RPMI8226 (cell line): ENCODE results near the gene ECI2.
A peak's percentile ranks its signal among the peaks of the same experiment; 100 is the strongest.
"Not testable (repeated sequence)": the region's sequence is repeated elsewhere in the genome, so short reads cannot be mapped to it uniquely, and the experiment has no call there.

ENCODE experiments used
- DNase-seq: peaks from one replicate; pipeline ENCODE4 v3.0.0-alpha.2; 2015

Gene ECI2

GRCh38 chr6:4136354-4136831 lies 1.0 kb upstream of the ECI2 start:
- no peak for DNase-seq

GRCh38 chr6:4135665-4136353 lies 434 bp upstream of the ECI2 start:
- DNase-seq, result peak; percentile 93

DNA sequence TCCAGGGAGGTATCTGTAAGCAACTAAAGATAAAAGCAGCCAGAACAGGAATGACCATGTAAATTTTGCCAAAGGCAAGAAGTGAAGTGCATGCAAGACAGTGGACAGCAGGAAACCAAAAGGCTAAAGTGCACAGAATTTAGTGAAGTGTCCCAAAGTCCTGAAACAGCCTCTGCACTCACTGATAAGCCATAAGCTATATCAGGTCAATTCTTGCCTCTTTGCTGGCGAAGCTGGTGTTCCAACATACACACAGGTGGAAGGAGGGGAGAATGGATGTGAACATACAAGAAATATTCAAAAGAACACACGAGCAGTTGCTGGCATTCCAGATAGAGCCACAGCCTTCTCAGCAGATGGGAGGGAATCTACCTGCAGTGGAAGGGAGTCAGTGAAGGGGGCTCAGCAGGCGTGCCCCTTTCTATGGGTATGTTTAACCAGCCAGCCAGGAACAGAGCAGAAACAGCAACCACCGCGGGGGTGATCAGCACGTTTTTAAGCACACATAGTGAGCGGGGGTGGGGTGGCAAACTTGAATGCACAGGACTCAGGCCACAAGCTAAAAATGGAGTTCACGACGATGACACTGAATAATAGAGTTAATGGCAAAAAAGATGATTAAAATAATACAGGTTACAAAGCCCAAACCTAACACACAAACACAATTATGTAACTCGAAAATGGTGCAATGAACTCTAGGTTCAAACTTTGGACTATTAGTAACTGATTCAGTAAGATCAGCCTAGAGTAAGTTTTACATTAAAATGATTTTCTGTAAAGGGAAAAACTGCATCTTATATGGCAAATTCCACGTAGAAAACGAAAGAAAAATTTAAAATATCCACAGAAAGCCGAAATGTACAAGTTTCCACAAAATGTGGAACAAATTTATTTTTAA lies 1.2 kb downstream of the ECI2 start:
- DNase-seq, result peak; percentile 37

- no peak for DNase-seq
These were observed 4.9 kb downstream of the ECI2 start for GRCh38 chr6:4130357-4130987.

DNA sequence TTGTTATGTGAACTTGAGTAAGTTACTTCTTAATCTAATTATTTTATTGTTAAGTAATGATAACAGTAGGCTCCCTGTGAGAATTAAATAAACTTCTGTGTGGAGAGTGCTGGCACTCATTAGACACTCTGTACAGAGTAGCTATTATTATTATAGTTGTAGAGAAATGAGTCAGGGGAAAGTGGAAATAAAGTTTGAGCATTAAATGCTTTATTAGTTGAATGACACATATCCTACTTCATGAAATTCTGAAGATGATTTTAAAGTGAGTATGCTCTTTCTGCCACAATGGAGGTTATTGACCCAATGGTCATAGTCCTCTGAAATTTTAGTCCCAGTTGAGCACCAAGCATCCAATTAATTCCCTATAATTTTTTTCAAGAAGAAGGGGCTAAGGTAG lies 5.9 kb downstream of the ECI2 start:
- no peak for DNase-seq

DNA sequence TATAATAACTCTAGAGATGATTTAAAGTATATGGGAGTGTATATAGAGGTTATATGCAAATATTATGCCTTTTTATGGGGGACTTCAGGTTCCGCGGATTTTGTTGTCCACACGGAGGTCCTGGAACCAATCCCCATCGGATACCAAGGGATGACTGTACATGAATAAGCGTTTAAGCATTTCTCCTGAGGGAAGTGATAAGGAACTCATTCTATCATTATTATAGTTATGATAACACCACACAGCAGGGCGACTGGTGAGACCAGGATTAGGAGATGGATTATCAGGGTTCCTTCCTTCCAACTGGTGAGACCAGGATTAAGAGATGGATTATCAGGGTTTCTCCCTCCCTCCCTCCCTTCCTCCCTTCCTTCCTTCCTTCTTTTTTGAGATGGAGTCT lies 6.6 kb downstream of the ECI2 start:
- no peak for DNase-seq

GRCh38 chr6:4128072-4128471 lies 7.3 kb downstream of the ECI2 start:
- no peak for DNase-seq

DNA sequence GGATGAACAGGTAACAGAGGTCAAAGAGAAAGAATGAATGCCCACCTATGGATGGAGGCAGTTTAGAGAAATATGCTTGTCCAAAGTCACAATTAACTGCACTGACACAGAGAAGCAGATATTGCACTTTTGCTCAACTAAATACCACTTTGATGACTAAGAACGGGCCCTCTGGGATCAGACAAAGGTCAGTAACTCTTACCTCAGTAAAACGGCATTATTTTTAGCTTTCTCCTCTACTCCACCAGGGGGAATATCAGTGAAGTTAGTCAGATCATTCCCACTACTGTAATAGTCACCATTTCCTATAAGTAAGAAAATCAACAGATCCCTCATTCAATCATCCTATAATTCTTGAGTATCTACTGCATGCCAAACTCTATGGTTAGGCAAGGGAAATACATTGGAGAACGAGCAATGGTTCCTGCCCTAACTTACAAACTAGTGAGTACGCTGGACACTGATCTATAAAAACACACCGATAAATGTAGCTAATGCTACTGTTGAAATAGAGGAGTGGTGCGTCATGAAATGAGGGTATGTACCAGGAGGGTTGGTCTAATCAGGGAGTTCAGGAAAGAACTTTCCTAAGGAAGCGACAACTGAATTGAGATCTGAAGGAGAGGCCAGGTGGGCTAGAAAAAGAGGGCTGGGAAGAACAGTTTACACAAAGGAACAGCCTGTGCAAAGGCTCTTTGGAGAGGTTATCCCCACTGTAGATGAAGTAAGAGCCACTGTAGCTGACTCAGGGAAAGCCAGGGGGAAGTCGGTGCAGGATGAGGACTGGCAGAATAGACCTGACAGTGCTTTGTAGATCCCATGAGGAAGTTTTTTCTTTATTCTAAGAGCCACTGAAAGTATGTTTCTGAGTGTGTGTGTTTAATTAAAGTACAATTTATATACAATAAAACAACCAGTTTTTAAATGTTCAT lies 9.2 kb downstream of the ECI2 start:
- DNase-seq, result no peak

DNA sequence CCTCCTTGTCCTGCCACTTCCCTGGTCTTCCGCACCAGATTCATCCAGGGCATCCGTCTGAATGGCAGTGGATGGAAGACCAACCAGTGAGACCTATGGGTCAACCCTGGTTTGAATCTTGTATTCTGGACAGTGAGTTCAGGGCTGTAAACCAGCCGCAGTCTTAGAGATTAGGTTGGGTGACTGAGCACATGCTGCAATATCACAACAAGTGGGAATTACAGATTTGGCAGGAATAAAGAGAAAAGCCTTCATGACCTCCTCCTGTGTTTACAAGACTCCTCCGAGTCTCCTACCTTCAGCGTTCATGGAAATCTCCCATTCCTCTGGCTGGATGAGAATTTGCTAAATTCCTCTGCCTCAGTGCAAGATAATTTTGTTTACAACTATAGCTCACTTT lies 9.9 kb downstream of the ECI2 start:
- DNase-seq, result no peak

DNA sequence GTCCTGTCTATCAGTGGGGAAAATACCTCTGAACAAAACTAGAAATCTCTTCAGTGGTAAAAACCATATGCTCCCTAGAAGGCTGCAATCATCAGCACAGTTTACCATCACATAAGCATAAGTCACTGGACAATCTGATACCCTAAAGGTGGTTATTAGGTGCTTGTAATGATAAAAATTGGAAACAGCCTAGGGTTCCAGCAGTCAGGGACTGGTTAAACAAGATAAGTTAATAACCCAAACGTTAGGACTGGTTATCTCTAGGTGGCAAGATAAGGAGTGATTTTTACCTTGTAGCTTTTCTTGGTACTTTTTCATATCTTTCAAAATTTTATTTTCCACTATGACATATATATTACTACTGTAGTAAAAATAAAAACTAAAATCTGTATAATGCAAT lies 11.0 kb downstream of the ECI2 start:
- DNase-seq, result no peak

DNA sequence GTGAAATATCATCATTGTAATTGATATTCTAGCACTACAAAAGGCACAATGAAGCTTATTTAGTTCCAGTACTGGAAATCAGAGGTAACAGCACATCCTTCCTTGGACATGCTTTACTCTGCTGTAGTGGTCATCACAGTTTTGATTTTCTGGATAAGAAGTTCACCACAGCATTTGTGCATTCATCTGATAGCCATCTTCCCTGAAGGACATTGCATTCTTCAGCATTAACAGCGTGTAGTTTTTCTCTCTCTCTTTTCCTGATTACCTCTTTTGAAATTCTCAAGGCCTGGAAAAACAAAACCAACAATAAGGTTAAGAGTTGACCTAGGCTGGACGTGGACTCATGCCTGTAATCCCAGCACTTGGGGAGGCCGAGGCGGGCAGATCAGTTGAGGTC lies 19.6 kb downstream of the ECI2 start:
- DNase-seq, result no peak

GRCh38 chr6:4114123-4114522 lies 21.3 kb downstream of the ECI2 start:
- DNase-seq, result no peak

DNA sequence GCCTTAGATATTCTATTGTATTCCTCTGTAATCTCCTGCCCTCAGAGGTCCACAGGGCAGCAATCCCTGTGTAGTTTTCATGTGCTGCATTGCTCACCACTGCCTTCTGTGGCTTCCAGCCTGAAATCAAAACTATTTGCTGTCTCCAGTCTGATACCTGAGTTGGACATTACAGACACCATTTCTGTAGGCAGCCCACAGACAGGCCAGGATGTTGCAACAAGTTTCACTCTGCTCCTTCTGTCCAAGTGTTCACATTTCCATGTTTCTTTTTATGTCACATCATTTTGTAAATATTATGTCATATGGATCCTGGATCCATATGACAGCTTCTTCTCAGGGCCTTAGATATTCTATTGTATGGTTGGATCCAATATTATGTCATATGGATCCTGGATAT lies 21.7 kb downstream of the ECI2 start:
- DNase-seq, result no peak

GRCh38 chr6:4112366-4112765 lies 23.0 kb downstream of the ECI2 start:
- DNase-seq, result no peak

DNA sequence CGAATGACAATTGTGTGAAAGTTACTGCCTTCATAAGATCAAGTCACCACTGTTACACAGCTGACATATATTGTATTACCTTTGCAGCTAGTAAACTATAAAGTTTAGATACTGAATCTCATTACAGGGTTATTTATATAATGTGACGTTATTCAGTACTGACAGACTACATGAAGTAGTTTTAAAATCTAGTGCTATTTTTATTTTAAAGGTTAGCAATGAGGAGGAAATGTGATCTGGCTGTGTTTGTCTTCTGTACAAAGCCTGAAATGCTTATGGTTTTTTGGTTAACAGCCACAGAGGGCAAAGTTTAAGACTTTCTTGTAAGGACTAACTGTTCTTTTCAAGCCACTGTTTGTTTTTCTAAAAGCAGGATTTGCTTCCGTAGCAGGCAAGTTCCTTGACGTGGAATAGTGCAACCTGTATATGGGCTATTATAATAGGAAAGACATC lies 26.0 kb downstream of the ECI2 start:
- DNase-seq, result not testable (repeated sequence)

GRCh38 chr6:4108561-4109093 lies 26.7 kb downstream of the ECI2 start:
- DNase-seq, result no peak

- no peak for DNase-seq
These were observed 27.5 kb downstream of the ECI2 start for GRCh38 chr6:4107873-4108272.

DNA sequence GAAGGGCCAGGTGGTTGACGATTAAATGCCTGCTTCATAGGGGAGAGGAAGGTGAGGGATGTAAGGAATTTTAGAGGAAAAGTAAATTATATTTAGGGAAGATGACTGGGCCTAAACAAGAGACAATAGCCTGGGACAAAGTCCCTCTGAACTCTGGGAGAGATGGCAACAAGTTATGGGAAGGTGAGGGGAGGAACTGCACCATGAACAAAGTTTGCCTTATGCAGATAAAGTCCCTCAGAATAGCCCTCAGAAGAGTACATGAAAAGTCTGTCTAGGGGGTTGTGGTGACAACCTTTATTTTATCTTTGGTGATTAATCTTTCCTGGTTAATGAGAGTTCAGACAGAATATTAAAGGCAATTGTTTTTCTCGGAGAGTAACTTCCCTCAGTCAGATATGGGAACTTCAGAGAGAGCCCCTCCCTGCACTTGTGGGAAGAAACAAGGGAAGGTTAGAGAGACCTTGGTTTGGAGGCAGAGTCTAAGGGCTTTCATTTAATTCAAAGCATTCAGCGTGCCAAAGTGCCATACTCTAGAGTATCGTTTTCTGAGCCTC lies 29.3 kb downstream of the ECI2 start:
- no peak for DNase-seq

- no peak for DNase-seq
These were observed 31.4 kb downstream of the ECI2 start for GRCh38 chr6:4103929-4104328.

DNA sequence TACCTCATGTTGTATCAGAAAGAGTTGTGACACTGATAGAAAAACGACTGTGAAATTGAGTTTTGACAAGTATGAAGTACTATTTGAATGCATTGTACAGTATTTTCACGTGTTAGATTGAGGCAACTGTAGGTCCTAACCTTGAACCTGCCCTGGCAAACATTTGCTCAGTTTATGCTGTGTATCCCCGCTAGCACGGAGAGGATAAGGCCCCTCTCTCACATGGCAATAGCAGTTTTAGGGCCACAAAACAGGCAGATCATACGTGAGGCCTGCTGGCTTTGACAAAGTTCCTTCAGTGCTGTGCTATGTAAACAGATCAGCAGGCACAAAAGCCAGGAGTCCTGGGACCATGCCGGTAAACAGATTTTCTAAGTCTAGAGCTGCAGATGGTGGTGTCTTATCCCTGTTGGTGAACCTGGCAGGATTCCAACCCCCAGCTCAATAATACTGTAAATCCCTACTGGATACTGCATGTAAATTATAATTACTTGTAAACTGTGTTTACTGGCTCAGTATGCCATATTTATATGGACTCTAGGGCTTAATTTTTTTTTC lies 32.6 kb downstream of the ECI2 start:
- DNase-seq, result no peak

DNA sequence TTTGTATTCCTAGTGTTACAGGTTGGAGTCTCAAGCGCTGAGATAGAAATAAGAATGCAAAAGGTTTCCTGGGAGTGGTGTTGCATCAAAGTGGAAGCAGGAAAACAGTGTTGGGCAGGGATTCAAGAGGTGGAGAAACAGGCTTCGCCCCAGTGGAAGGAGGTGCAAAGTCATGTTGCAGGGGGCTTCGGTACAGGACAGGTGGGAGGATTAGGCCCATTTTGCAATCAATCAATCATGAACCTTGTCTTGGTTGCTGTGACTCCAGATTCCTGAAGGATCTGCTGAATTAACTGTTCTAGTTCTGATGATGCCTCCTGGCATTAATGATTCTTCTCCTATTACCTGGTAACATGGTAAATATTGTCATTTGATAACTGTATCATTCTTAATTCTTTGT lies 34.1 kb downstream of the ECI2 start:
- DNase-seq, result no peak

GRCh38 chr6:4100655-4101054 lies 34.7 kb downstream of the ECI2 start:
- DNase-seq, result no peak
